ENCODE data around the gene FREM2.

The FREM2 gene

GRCh38 chr13:38688674-38689073, 1.8 kb downstream of the FREM2 start:
- no peak for DNase-seq

- DNase-seq = no peak
Measured at GRCh38 chr13:38690231-38690630, 3.4 kb downstream of the FREM2 start.

GRCh38 chr13:38693168-38693567, 6.3 kb downstream of the FREM2 start:
- DNase-seq = no peak

- no peak for DNase-seq
Measured at GRCh38 chr13:38693641-38694040, 6.8 kb downstream of the FREM2 start.

- DNase-seq = no peak
Measured at GRCh38 chr13:38697197-38697596, 10.3 kb downstream of the FREM2 start.

GRCh38 chr13:38697628-38698333, 10.9 kb downstream of the FREM2 start:
- no peak for DNase-seq

GRCh38 chr13:38700051-38700450, 13.2 kb downstream of the FREM2 start:
- DNase-seq = no peak

- DNase-seq = no peak
Measured at GRCh38 chr13:38702669-38703068, 15.8 kb downstream of the FREM2 start.

GRCh38 chr13:38703255-38703654, 16.4 kb downstream of the FREM2 start:
- no peak for DNase-seq

- DNase-seq = no peak
Measured at GRCh38 chr13:38705365-38705764, 18.5 kb downstream of the FREM2 start.

GRCh38 chr13:38707460-38707859, 20.6 kb downstream of the FREM2 start:
- no peak for DNase-seq

- DNase-seq = no peak
Measured at GRCh38 chr13:38713046-38713445, 26.2 kb downstream of the FREM2 start.

GRCh38 chr13:38718374-38718773, 31.5 kb downstream of the FREM2 start:
- no peak for DNase-seq

GRCh38 chr13:38730332-38730731, 43.5 kb downstream of the FREM2 start:
- DNase-seq = no peak

GRCh38 chr13:38733146-38733545, 46.3 kb downstream of the FREM2 start:
- no peak for DNase-seq

- DNase-seq = no peak
Measured at GRCh38 chr13:38735665-38736440, 49.0 kb downstream of the FREM2 start.

GRCh38 chr13:38743466-38743865, 56.6 kb downstream of the FREM2 start:
- no peak for DNase-seq

GRCh38 chr13:38752686-38753085, 65.8 kb downstream of the FREM2 start:
- no peak for DNase-seq

GRCh38 chr13:38753878-38754277, 67.0 kb downstream of the FREM2 start:
- no peak for DNase-seq

- no peak for DNase-seq
Measured at GRCh38 chr13:38755793-38756192, 68.9 kb downstream of the FREM2 start.

GRCh38 chr13:38758277-38758676, 71.4 kb downstream of the FREM2 start:
- no peak for DNase-seq

- no peak for DNase-seq
Measured at GRCh38 chr13:38759390-38759789, 72.5 kb downstream of the FREM2 start.

GRCh38 chr13:38763446-38764381, 76.8 kb downstream of the FREM2 start:
- peak; percentile 1 for DNase-seq

All from stimulated activated CD4-positive, alpha-beta T cell treated with anti-CD3 and anti-CD28 coated beads, Interleukin-15, amount 100 ng/mL, for 24 hours (primary cell).